Umbilical cord (tissue), 2 donors: Measurements from ENCODE around the gene RGS16. TPM values are rescaled to one million over a fixed set of nuclear protein-coding genes. Genes with fewer than 3 reads are reported as not detected.

Experiments
- DNase-seq: peaks from one replicate; pipeline ENCODE4 v3.0.0-alpha.2; 2015; ENCODE audit warnings: low spot score
- total RNA-seq: library from RNA; depleted of rRNA; stranded (reverse); fragments of >200 nt; gene quantifications from one replicate; pipeline ENCODE4 v1.2.3, GENCODE V29; 2014; ENCODE audit warnings: low replicate concordance; ENCODE audit not compliant: insufficient read depth

RGS16 gene
- total RNA-seq, 1 donor from 2014 or later, result 4.6 TPM

- no peak for DNase-seq
Measured at GRCh38 chr1:182584746-182585145, 19.4 kb downstream of the RGS16 start.

DNA sequence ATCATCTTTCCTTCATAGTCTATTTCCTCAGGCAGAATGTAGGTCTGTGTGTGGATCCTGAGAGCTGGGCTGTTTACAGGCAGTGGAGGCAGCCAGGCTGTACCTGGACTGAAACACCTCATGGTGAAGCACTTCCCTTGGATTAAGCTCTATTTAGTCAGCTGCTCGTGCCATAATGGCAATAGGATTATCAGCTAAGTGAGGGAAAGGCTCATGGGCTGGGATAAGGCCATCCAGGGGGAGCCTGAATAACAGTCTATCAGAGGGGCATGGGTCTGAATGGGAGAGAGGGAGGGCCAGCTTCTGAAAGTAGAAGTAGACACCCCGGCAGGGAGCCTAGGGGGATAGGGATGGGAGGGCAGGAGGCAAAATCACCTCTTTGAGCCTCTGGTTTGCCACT, 23.5 kb downstream of the RGS16 start:
- DNase-seq, result no peak

GRCh38 chr1:182575540-182576149, 28.5 kb downstream of the RGS16 start:
- DNase-seq, result peak; percentile 44

GRCh38 chr1:182574156-182574555, 30.0 kb downstream of the RGS16 start:
- DNase-seq, result no peak

GRCh38 chr1:182570611-182570970, 33.6 kb downstream of the RGS16 start:
- DNase-seq, result no peak

DNA sequence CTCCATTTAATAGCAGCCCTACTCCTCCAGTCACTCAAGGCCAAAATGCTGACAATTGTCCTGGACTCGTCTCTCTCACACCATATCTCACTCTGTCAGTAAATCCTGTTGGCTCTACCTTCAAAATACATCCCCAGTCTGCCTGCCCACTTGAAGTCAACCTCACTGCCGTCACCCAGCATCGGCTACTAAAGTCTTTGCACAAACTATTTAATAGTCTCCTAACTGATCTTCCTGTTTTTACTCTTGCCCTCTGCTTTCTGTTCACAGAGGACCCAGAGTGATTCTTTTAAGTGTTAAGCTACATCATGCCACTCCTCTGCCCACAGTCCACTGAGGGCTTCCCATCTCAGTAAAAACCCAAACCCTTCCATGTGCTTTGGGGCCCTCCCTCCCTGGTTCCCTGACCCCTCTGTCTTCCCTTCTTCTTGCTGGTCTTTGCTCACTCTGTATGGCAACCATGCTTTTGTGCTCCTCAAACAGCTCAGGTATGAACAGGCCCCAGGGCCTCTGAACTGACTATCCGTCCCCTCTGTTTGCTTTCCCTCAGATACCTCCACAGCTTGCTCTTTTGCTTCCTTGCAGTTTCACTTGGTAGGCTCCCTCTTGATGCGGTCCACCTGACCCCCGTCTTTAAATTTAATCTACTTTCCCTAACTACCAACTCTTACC, 34.1 kb downstream of the RGS16 start:
- no peak for DNase-seq

DNA sequence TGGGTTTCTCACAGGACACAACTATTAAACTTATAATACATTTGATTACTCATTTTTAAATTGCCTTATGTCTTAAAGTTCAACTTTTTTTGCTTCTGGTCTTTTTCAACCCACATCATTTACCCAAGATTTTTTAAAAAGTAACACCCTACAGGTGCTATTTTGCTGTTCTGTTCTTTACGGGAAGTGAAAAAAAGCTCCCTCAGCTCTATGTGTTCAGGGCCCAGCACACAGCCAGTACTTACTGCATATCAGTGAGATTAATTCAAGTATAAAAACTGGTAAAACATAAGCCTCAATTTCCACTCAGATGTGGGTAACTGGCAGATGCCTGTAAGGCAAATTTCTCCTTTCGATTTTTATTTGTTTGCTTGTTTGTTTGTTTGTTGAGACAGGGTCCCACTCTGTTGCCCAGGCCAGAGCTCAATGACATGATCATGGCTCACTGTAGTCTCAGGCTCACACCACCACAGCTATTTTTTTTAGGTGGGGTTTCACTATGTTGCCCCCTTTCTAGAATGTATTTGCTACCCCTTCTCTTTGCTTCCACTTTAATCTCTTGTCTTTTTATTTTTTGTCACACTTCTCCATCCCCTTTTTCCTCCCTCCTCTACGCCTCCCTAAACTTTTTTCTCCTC, 35.4 kb downstream of the RGS16 start:
- DNase-seq, result no peak

DNA sequence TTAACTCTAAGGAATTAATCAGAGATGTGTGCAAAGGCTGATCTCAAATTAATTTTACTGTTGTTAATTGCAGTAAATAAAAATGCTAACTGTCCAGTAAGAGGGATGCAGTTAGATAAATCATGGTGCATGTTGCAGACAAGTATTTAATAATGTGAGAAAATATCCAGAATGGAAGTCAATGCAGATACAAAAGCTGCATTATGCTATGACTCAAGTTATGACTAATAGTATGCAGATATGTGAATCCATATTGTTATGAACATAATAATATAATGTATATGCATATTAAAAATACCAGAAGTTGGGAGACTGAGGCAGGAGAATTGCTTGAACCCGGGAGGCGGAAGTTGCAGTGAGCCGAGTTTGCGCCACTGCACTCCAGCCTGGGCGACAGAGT, 36.6 kb downstream of the RGS16 start:
- DNase-seq, result no peak

- DNase-seq, result no peak
Measured at GRCh38 chr1:182565537-182565936, 38.7 kb downstream of the RGS16 start.

DNA sequence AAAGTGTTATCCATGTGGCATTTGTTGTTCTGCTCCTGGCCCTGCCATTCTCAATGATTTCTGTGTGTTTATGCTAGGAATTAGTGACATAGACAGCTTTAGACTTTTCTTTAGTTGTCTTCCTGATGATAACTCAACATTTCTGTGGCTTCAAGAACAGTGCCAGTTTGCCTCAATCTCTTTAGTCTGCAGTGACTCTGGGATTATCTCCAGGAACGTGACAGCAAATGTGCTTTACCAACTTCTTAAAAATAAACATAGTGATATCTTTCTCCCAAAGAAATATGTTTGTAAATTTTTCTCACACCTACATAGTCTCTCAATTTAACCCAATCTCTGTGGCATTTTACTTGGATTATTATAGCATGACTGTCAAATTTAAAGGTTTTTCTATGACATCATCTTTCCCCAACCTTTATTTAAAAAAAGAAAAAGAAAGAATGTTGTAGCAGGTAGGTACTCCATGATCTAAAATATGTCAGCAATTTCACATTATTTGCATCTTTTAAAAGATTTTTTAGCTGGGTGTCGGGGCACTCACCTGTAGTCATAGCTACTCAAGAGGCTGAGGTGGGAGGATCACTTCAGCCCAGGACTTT, 39.7 kb downstream of the RGS16 start:
- DNase-seq, result no peak

GRCh38 chr1:182563095-182563494, 41.1 kb downstream of the RGS16 start:
- no peak for DNase-seq

- DNase-seq, result no peak
Measured at GRCh38 chr1:182561456-182561855, 42.7 kb downstream of the RGS16 start.

- no peak for DNase-seq
Measured at GRCh38 chr1:182560392-182560984, 43.7 kb downstream of the RGS16 start.

DNA sequence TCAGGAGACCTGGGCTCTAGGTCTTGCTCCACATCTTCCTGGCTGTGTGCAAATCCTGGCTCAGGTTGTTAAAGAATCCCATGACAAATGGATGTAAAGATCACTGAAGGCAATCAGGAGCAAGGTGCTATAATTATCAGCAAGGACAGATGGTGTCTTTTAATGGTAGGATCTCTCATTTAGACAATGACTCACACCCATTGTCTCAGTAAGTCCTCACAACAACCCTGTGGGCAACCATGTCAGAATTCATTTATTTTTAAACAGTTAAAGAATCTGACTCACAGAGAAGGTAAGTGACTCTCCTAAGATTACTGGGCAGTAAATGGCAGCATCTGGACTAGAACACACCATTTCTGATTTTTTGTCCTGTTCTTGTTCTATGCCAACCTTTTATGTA, 47.9 kb downstream of the RGS16 start:
- DNase-seq, result no peak

- DNase-seq, result no peak
Measured at GRCh38 chr1:182555493-182555892, 48.7 kb downstream of the RGS16 start.

DNA sequence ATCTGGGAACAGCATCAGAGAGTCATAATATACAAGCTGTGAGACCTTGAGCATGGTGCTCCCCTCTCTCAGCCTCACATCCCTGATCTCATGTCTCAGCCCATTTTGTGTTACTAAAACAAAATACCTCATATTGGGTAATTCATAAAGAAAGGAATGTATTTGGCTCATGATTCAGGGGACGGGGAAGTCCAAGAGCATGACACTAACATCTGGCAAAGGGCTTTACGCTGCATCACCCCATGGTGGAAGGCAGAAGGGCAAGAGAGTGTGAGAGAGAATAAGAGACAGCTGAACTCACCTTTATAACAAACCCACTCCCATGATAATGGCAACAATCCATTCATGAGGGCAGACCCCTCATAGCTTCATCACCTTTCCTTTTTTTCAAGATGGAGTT, 51.7 kb downstream of the RGS16 start:
- DNase-seq, result no peak

GRCh38 chr1:182549811-182550210, 54.4 kb downstream of the RGS16 start:
- no peak for DNase-seq

DNA sequence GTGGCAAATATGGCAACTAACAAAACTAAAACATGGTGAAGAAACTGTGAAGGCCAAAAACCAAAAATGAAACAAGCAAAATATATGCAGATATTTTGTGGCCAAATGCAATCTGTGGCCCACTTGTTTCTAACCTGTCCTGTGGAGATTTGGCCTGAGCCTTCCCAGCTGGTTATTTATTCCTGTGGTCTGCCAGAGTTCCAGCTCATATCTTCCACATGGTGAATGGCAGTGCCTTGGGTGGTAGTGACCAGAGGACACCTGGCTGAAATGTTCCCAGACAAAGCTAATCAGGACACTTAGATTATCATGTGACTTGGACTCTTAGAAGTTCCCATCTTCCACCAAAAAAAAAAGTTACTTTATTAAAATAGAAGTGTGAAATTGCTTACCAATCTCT, 54.8 kb downstream of the RGS16 start:
- no peak for DNase-seq
